C4-2B (cell line): Measurements from ENCODE around the gene PAIP1.

Experiments used
- CTCF ChIP-seq: fragments of 450-650 bp; conservative IDR thresholded peaks from 2 replicates; pipeline ENCODE4 v1.5.1; 2017; ENCODE audit warnings: mild to moderate bottlenecking
- ZFX ChIP-seq: fragments of 450-650 bp; IDR thresholded peaks from 2 replicates; pipeline ENCODE4 v1.6.1; 2017

DNA sequence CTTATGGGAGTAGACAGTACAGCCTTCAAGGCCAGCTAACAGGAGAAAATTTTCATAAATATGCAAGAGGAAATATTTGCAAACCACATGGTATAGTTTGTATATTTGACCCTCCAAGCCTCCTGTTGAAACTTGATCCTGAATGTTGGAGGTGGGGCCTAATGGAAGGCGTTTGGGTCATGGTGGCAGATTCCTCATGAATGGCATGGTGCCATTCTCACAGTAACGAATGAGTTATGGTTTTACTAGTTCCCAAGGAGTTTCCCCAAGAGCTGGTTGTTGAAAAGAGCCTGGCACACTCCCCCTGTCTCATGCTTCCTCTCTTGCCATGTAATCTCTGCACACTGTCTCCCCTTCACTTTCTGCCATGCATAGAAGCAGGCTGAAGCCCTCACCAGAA, 3.3 kb upstream of the PAIP1 start:
- no peak for TF ChIP-seq CTCF
- no peak for TF ChIP-seq ZFX
